ENCODE data around the gene PIP4K2C. TPM values are rescaled to one million over a fixed set of nuclear protein-coding genes. Genes with fewer than 3 reads are reported as not detected.
A peak's percentile ranks its signal among the peaks of the same experiment; 100 is the strongest.

PIP4K2C gene
- total RNA-seq, 1 experiment from 2014 or later = 37.1 TPM

DNA sequence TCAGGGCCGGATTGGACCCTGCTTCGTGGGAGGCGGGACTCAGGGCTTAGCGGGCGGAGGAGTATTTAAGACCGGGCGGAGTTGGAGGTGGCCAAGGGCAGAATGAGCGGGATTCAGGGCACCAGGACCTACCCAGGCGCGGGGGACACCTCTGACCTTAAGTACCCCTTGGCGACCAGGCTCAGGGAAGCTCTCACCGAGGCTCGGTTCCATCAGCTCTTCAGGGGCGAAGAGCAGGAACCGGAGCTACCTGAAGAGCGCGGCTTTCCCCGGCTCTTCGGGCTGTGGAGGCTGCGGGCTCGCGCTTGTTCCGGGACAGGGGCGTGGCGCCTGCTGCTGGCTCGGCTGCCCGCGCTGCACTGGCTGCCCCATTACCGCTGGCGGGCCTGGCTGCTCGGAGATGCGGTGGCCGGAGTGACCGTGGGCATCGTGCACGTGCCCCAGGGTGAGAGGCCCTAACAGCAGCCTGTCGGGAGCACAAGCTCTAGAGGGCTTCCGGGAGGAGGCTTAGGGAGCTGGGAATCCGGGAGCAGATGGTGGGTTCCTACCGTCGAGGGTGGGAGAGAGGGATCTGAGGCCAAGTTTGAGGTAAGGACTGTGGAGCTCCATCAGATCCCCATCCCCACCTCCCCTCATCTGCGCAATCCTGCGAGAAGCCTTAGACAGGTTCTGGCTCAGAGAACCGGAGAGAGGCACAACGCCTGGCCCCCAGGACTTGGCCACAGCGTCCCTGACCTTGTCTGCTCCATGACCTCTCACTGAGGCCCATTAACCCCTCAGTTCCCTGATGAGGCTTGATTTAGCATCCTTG, 28.6 kb downstream of the PIP4K2C start:
- Histone ChIP-seq H3K56ac (ENCODE audit: insufficient read length, low read depth, low read length) (no peak overlapping the region), H2AK5ac (ENCODE audit: insufficient read length, low read length) (no peak overlapping the region), H2AFZ (ENCODE audit: low read length) (no peak overlapping the region), H3K4ac (ENCODE audit: low read depth, low read length) (no peak overlapping the region), H3K23ac (ENCODE audit: insufficient read length, low read depth, low read length) (no peak overlapping the region), H4K20me1 (ENCODE audit: control insufficient read depth, insufficient read depth, insufficient read length) (no peaks in the 10 kb centered on the region), H4K5ac (ENCODE audit: insufficient read length, low read depth, low read length) (no peak overlapping the region), H3K18ac (ENCODE audit: insufficient read length, low read depth, low read length) (no peak overlapping the region), H3K4me2 (ENCODE audit: insufficient read depth, insufficient read length, low read length) (peak overlapping the region; percentile 71), H3T11ph (ENCODE audit: low read length) (no peak overlapping the region), H2BK120ac (ENCODE audit: low read depth, low read length, poor library complexity, severe bottlenecking) (no peak overlapping the region), H3K27ac (ENCODE audit: insufficient read length, low read depth, low read length) (no peak overlapping the region), H2BK15ac (ENCODE audit: low read depth, low read length) (no peak overlapping the region), H3K4me1 (ENCODE audit: insufficient read depth, low read length) (no peaks in the 10 kb centered on the region), H3K14ac (ENCODE audit: insufficient read depth, low read length) (no peak overlapping the region), H2BK12ac (ENCODE audit: insufficient read length, low read depth, low read length) (no peak overlapping the region), H3K23me2 (ENCODE audit: insufficient read length, low read depth, low read length, poor library complexity, severe bottlenecking) (peaks cover 12% of the 10 kb centered on the region), H4K8ac (replicated peaks; ENCODE audit: insufficient read length, low read depth, low read length) (no peak overlapping the region), H2BK20ac (ENCODE audit: low read depth, low read length, poor library complexity, severe bottlenecking) (no peak overlapping the region), H2BK5ac (ENCODE audit: insufficient read length, low read length) (no peak overlapping the region), H3K79me1 (ENCODE audit: insufficient read depth, low read depth, low read length, poor library complexity, severe bottlenecking) (no peaks in the 10 kb centered on the region), H3K27me3 (ENCODE audit: insufficient read depth, low read length) (peaks cover 79% of the 10 kb centered on the region), H3K9me3 (ENCODE audit: control insufficient read depth, low read depth, low read length) (no peaks in the 10 kb centered on the region), H4K91ac (ENCODE audit: insufficient read length, low read depth, low read length) (no peak overlapping the region), H3K9ac (ENCODE audit: extremely low read depth, insufficient read length, low read length) (no peak overlapping the region), H3K79me2 (ENCODE audit: insufficient read depth, low read length) (no peaks in the 10 kb centered on the region)
- peak; percentile 77 for DNase-seq
- Mint-ChIP-seq H3K9me3 (peaks cover 0 to 5% of the 10 kb centered on the region in 2 experiments; a peak in 3 of 5 replicates), H3K27ac (no peak overlapping the region), H3K4me1 (peaks cover 26 to 32% of the 10 kb centered on the region in 2 experiments), H3K36me3 (ENCODE audit: insufficient read depth in 1 of 3, low read depth in 3 of 3) (peaks cover 5 to 32% (median 17%) of the 10 kb centered on the region in 3 experiments; a peak in 6 of 7 replicates), H3K27me3 (ENCODE audit: low read depth) (peaks cover 85% of the 10 kb centered on the region), H3K4me3 (peak overlapping the region; percentile 48 to 83; a peak in 4 of 5 replicates)
- WGBS (ENCODE audit: extremely low coverage, insufficient read length, low lambda C conversion rate) = no CpG with 5 or more reads among the region's 46 CpGs
- TF ChIP-seq, protein P1, sequence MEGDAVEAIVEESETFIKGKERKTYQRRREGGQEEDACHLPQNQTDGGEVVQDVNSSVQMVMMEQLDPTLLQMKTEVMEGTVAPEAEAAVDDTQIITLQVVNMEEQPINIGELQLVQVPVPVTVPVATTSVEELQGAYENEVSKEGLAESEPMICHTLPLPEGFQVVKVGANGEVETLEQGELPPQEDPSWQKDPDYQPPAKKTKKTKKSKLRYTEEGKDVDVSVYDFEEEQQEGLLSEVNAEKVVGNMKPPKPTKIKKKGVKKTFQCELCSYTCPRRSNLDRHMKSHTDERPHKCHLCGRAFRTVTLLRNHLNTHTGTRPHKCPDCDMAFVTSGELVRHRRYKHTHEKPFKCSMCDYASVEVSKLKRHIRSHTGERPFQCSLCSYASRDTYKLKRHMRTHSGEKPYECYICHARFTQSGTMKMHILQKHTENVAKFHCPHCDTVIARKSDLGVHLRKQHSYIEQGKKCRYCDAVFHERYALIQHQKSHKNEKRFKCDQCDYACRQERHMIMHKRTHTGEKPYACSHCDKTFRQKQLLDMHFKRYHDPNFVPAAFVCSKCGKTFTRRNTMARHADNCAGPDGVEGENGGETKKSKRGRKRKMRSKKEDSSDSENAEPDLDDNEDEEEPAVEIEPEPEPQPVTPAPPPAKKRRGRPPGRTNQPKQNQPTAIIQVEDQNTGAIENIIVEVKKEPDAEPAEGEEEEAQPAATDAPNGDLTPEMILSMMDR (conservative IDR thresholded peaks at IDR 0.05) = no peak

Data from H9 (cell line).